Kidney epithelial cell (primary cell): ENCODE results near the gene RALGPS1. TPM values are rescaled to one million over a fixed set of nuclear protein-coding genes. Genes with fewer than 3 reads are reported as not detected.

Experiments used
- DNase-seq: peaks from one replicate; pipeline ENCODE4 v3.0.0-alpha.2; 2010; ENCODE audit warnings: low read depth
- H3K27me3 ChIP-seq: 2 replicates; pipeline ENCODE4 v1.6.0; 2011; ENCODE audit warnings: low read length; ENCODE audit not compliant: control insufficient read depth, insufficient read depth
- H3K36me3 ChIP-seq: 2 replicates; pipeline ENCODE4 v1.5.1; 2011; ENCODE audit warnings: low read length; ENCODE audit not compliant: control insufficient read depth, insufficient read depth
- H3K4me3 ChIP-seq: 2 replicates; pipeline ENCODE4 v1.5.1; 2011; ENCODE audit warnings: low read depth, mild to moderate bottlenecking, control low read depth, low read length
- CTCF ChIP-seq: IDR thresholded peaks from 2 replicates; pipeline ENCODE4 v1.5.1; 2011; ENCODE audit warnings: mild to moderate bottlenecking, moderate library complexity, low read length, control low read depth, inconsistent platforms; ENCODE audit not compliant: insufficient read depth, poor library complexity, severe bottlenecking
- total RNA-seq: library from RNA; depleted of rRNA; stranded (reverse); fragments of >200 nt; gene quantifications from 2 replicates; pipeline ENCODE4 v1.2.3, GENCODE V29; 2015

Gene RALGPS1
- total RNA-seq, 1 donor from 2014 or later = 5.6 TPM

GRCh38 chr9:127216210-127216887 lies 301.8 kb downstream of the RALGPS1 start:
- no peak for DNase-seq
- Histone ChIP-seq H3K4me3 (no peak overlapping the region), H3K36me3 (no peaks in the 10 kb centered on the region), H3K27me3 (peaks cover 3% of the 10 kb centered on the region)
- TF ChIP-seq CTCF = no peak

- no peak for DNase-seq
- peaks cover 3% of the 10 kb centered on the region for H3K27me3 ChIP-seq
- H3K4me3 ChIP-seq = no peak overlapping the region
- no peak for TF ChIP-seq CTCF
- H3K36me3 ChIP-seq = no peaks in the 10 kb centered on the region
Measured at GRCh38 chr9:127216888-127217217, 302.3 kb downstream of the RALGPS1 start.

GRCh38 chr9:127218818-127219217 lies 304.2 kb downstream of the RALGPS1 start:
- no peak for DNase-seq
- TF ChIP-seq CTCF = no peak
- H3K4me3 ChIP-seq = no peak overlapping the region
- H3K27me3 ChIP-seq = peaks cover 8% of the 10 kb centered on the region
- H3K36me3 ChIP-seq = no peaks in the 10 kb centered on the region

GRCh38 chr9:127219520-127219919 lies 304.9 kb downstream of the RALGPS1 start:
- TF ChIP-seq CTCF = no peak

GRCh38 chr9:127221695-127222094 lies 307.1 kb downstream of the RALGPS1 start:
- Histone ChIP-seq H3K36me3 (no peaks in the 10 kb centered on the region), H3K27me3 (peaks cover 14% of the 10 kb centered on the region), H3K4me3 (no peak overlapping the region)
- no peak for DNase-seq
- no peak for TF ChIP-seq CTCF

More at GRCh38 chr9:127219520-127219919, 304.9 kb downstream of the RALGPS1 start:
- H3K4me3 ChIP-seq = no peak overlapping the region
- no peak for DNase-seq
- no peaks in the 10 kb centered on the region for H3K36me3 ChIP-seq
- peaks cover 13% of the 10 kb centered on the region for H3K27me3 ChIP-seq

- DNase-seq = no peak
- Histone ChIP-seq H3K4me3 (no peak overlapping the region), H3K36me3 (no peaks in the 10 kb centered on the region), H3K27me3 (peaks cover 14% of the 10 kb centered on the region)
- no peak for TF ChIP-seq CTCF
Measured at GRCh38 chr9:127222388-127223095, 308.0 kb downstream of the RALGPS1 start.
